ENCODE data around the gene FUZ.

Gene FUZ

GRCh38 chr19:49788857-49789256, 24.2 kb downstream of the FUZ start:
- Histone ChIP-seq H3K27ac (ENCODE audit: low read depth, low read length) (no peak overlapping the region), H3K79me2 (ENCODE audit: control insufficient read depth, low read length) (no peaks in the 10 kb centered on the region), H4K20me1 (ENCODE audit: control insufficient read depth, insufficient read depth, low read depth, low read length) (no peaks in the 10 kb centered on the region), H3K4me3 (ENCODE audit: low read length) (no peak overlapping the region), H3K9me2 (replicated peaks; ENCODE audit: control insufficient read depth, low read length) (no peaks in the 10 kb centered on the region), H3K9me3 (ENCODE audit: control insufficient read depth, insufficient read depth, low read length) (no peaks in the 10 kb centered on the region), H3F3A (ENCODE audit: control insufficient read depth, insufficient read depth) (no peaks in the 10 kb centered on the region), H3K4me2 (ENCODE audit: low read length) (no peak overlapping the region), H3K4me1 (ENCODE audit: control insufficient read depth, low read length) (no peaks in the 10 kb centered on the region), H3K27me3 (ENCODE audit: control insufficient read depth, low read length) (no peaks in the 10 kb centered on the region), H3K36me3 (ENCODE audit: control insufficient read depth, low read length) (peaks cover 32% of the 10 kb centered on the region)
- no peak for TF ChIP-seq CTCF (IDR thresholded peaks at IDR 0.05; ENCODE audit: low read depth, low read length, poor library complexity, severe bottlenecking)
- TF ChIP-seq EZH2phosphoT487 (IDR thresholded peaks at IDR 0.05; ENCODE audit: borderline replicate concordance, low read length): no peak

- Histone ChIP-seq H3K36me3 (ENCODE audit: control insufficient read depth, low read length) (peaks cover 35% of the 10 kb centered on the region), H4K20me1 (ENCODE audit: control insufficient read depth, insufficient read depth, low read depth, low read length) (no peaks in the 10 kb centered on the region), H3K4me1 (ENCODE audit: control insufficient read depth, low read length) (no peaks in the 10 kb centered on the region), H3K9me2 (replicated peaks; ENCODE audit: control insufficient read depth, low read length) (no peaks in the 10 kb centered on the region), H3K27ac (ENCODE audit: low read depth, low read length) (no peak overlapping the region), H3F3A (ENCODE audit: control insufficient read depth, insufficient read depth) (no peaks in the 10 kb centered on the region), H3K9me3 (ENCODE audit: control insufficient read depth, insufficient read depth, low read length) (no peaks in the 10 kb centered on the region), H3K79me2 (ENCODE audit: control insufficient read depth, low read length) (no peaks in the 10 kb centered on the region), H3K4me2 (ENCODE audit: low read length) (no peak overlapping the region), H3K4me3 (ENCODE audit: low read length) (no peak overlapping the region), H3K27me3 (ENCODE audit: control insufficient read depth, low read length) (no peaks in the 10 kb centered on the region)
- TF ChIP-seq CTCF (IDR thresholded peaks at IDR 0.05; ENCODE audit: low read depth, low read length, poor library complexity, severe bottlenecking) (no peak), EZH2phosphoT487 (IDR thresholded peaks at IDR 0.05; ENCODE audit: borderline replicate concordance, low read length) (no peak)
These were observed 25.3 kb downstream of the FUZ start for GRCh38 chr19:49787746-49788145.

- Histone ChIP-seq H3K4me1 (ENCODE audit: control insufficient read depth, low read length) (no peaks in the 10 kb centered on the region), H3K4me3 (ENCODE audit: low read length) (no peak overlapping the region), H3K9me2 (replicated peaks; ENCODE audit: control insufficient read depth, low read length) (no peaks in the 10 kb centered on the region), H3K27ac (ENCODE audit: low read depth, low read length) (no peak overlapping the region), H3K4me2 (ENCODE audit: low read length) (no peak overlapping the region), H3K36me3 (ENCODE audit: control insufficient read depth, low read length) (peaks cover 41% of the 10 kb centered on the region), H4K20me1 (ENCODE audit: control insufficient read depth, insufficient read depth, low read depth, low read length) (no peaks in the 10 kb centered on the region), H3K9me3 (ENCODE audit: control insufficient read depth, insufficient read depth, low read length) (no peaks in the 10 kb centered on the region), H3K27me3 (ENCODE audit: control insufficient read depth, low read length) (no peaks in the 10 kb centered on the region), H3F3A (ENCODE audit: control insufficient read depth, insufficient read depth) (no peaks in the 10 kb centered on the region), H3K79me2 (ENCODE audit: control insufficient read depth, low read length) (no peaks in the 10 kb centered on the region)
- TF ChIP-seq EZH2phosphoT487 (IDR thresholded peaks at IDR 0.05; ENCODE audit: borderline replicate concordance, low read length) (no peak), CTCF (IDR thresholded peaks at IDR 0.05; ENCODE audit: low read depth, low read length, poor library complexity, severe bottlenecking) (no peak)
These were observed 26.7 kb downstream of the FUZ start for GRCh38 chr19:49786376-49786820.

Data from DOHH2 (cell line).